ENCODE data around the gene DCTN2.

GRCh38 chr12:57490126-57490525, 56.9 kb downstream of the DCTN2 start:
- no peak for TF ChIP-seq CTCF (optimal IDR thresholded peaks at IDR 0.05 in 1 of 3, IDR thresholded peaks at IDR 0.05 in 1 of 3, conservative IDR thresholded peaks at IDR 0.05 in 1 of 3; ENCODE audit: extremely low read depth in 1 of 3, insufficient read depth in 2 of 3, low read length in 3 of 3)
- no peak for TF ChIP-seq EZH2 (IDR thresholded peaks at IDR 0.05; ENCODE audit: low read length)
